ENCODE data around the gene KCNK4.
A peak's percentile ranks its signal among the peaks of the same experiment; 100 is the strongest.

Gene KCNK4

GRCh38 chr11:64269540-64270220 lies 21.4 kb upstream of the KCNK4 start:
- FAIRE-seq = peak; percentile 88

GRCh38 chr11:64275031-64275800 lies 15.9 kb upstream of the KCNK4 start:
- FAIRE-seq = no peak

GRCh38 chr11:64275841-64276240 lies 15.3 kb upstream of the KCNK4 start:
- FAIRE-seq = no peak

- no peak for FAIRE-seq
These were observed 14.3 kb upstream of the KCNK4 start for GRCh38 chr11:64276653-64277431.

- FAIRE-seq = no peak
These were observed 12.4 kb upstream of the KCNK4 start for GRCh38 chr11:64278576-64279190.

GRCh38 chr11:64281957-64282770 lies 8.9 kb upstream of the KCNK4 start:
- FAIRE-seq = no peak

- no peak for FAIRE-seq
These were observed 8.0 kb upstream of the KCNK4 start for GRCh38 chr11:64283092-64283491.

GRCh38 chr11:64284048-64284961 lies 6.8 kb upstream of the KCNK4 start, which contains the start of gene BAD:
BAD (minus strand) TSS chr11:64284665; CDS start chr11:64284368, 297 bp downstream.
- no peak for FAIRE-seq

- FAIRE-seq = no peak
These were observed 5.9 kb upstream of the KCNK4 start, which contains the start of gene GPR137 for GRCh38 chr11:64284962-64285884. GPR137 (plus strand) TSS chr11:64285848; CDS start chr11:64286525, 677 bp downstream.

GRCh38 chr11:64285885-64286800 lies 5.0 kb upstream of the KCNK4 start:
- FAIRE-seq = no peak

- FAIRE-seq = no peak
These were observed 4.3 kb upstream of the KCNK4 start for GRCh38 chr11:64286801-64287159.

GRCh38 chr11:64287676-64288352 lies 3.3 kb upstream of the KCNK4 start:
- no peak for FAIRE-seq

GRCh38 chr11:64288353-64288750 lies 2.8 kb upstream of the KCNK4 start:
- no peak for FAIRE-seq

GRCh38 chr11:64289002-64289564 lies 2.0 kb upstream of the KCNK4 start:
- no peak for FAIRE-seq

GRCh38 chr11:64290352-64291261 lies 495 bp upstream of the KCNK4 start:
- FAIRE-seq = no peak

GRCh38 chr11:64291752-64292459 lies 804 bp downstream of the KCNK4 start:
- FAIRE-seq = no peak
